HepG2 (cell line): ENCODE data around the gene UGT1A7.

Experiments used
- CREBL2 ChIP-seq: sonication (generic); formaldehyde crosslinking; IDR thresholded peaks from 2 replicates; pipeline ENCODE4 v1.8.1; 2023; ENCODE audit warnings: missing genetic modification reagents, mild to moderate bottlenecking, borderline replicate concordance
- CTCF ChIP-seq: sonication (generic); formaldehyde crosslinking; IDR thresholded peaks from 2 replicates; pipeline ENCODE4 v1.5.0; 2020; ENCODE audit warnings: mild to moderate bottlenecking, missing genetic modification reagents, moderate library complexity
- JUNB ChIP-seq: sonication (generic); formaldehyde crosslinking; IDR thresholded peaks from 2 replicates; pipeline ENCODE4 v1.8.0; 2022; ENCODE audit warnings: missing genetic modification reagents, mild to moderate bottlenecking, borderline replicate concordance
- STAT5B ChIP-seq: sonication (generic); formaldehyde crosslinking; IDR thresholded peaks from 2 replicates; pipeline ENCODE4 v1.4.0; 2020; ENCODE audit warnings: missing genetic modification reagents
- ZNF274 ChIP-seq: sonication (generic); formaldehyde crosslinking; IDR thresholded peaks from 2 replicates; pipeline ENCODE4 v1.5.1; 2020; ENCODE audit warnings: mild to moderate bottlenecking, missing genetic modification reagents
- ZNF331 ChIP-seq: sonication (generic); formaldehyde crosslinking; IDR thresholded peaks from 2 replicates; pipeline ENCODE4 v1.4.0; 2020; ENCODE audit warnings: missing genetic modification reagents
- ZNF609 ChIP-seq: sonication (generic); formaldehyde crosslinking; IDR thresholded peaks from 2 replicates; pipeline ENCODE4 v1.4.0; 2020; ENCODE audit warnings: mild to moderate bottlenecking, missing genetic modification reagents, borderline replicate concordance

- TF ChIP-seq CREBL2 = no peak
- no peak for TF ChIP-seq STAT5B (CRISPR knock-in tag)
- TF ChIP-seq ZNF331 (CRISPR knock-in tag) = no peak
- TF ChIP-seq JUNB = no peak
- TF ChIP-seq ZNF274 (CRISPR knock-in tag) = no peak
- no peak for TF ChIP-seq CTCF (CRISPR knock-in tag)
- TF ChIP-seq ZNF609 (CRISPR knock-in tag) = no peak
Observed at GRCh38 chr2:233692648-233693047, 10.9 kb downstream of the UGT1A7 start, which contains the start of gene UGT1A6.
